Left renal pelvis (tissue), 4 donors: ENCODE measurements around the gene TFAP2A. TPM values are rescaled to one million over a fixed set of nuclear protein-coding genes. Genes with fewer than 3 reads are reported as not detected.

Source experiments
- DNase-seq, 4 donors: peaks; one replicate each; pipeline ENCODE4 v3.0.0-alpha.2; 2013; ENCODE audit warnings: low read depth in 4 of 4, low spot score in 3 of 4
- polyA plus RNA-seq, 4 donors: library from polyadenylated mRNA; unstranded; fragments of 120-200 nt; gene quantifications; one replicate each; pipeline ENCODE4 v1.2.1, GENCODE V29; 2013; ENCODE audit not compliant: insufficient read length in 4 of 4

Gene TFAP2A
- polyA plus RNA-seq, 4 donors: 0.85 to 42.6 (median 28.9) TPM

GRCh38 chr6:10426781-10427279, 12.0 kb upstream of the TFAP2A start:
- DNase-seq: no peak

- no peak for DNase-seq
Measured at GRCh38 chr6:10425975-10426780, 11.3 kb upstream of the TFAP2A start.

GRCh38 chr6:10425176-10425974, 10.5 kb upstream of the TFAP2A start:
- DNase-seq: no peak

- no peak for DNase-seq
Measured at GRCh38 chr6:10424040-10424439, 9.2 kb upstream of the TFAP2A start.

DNA sequence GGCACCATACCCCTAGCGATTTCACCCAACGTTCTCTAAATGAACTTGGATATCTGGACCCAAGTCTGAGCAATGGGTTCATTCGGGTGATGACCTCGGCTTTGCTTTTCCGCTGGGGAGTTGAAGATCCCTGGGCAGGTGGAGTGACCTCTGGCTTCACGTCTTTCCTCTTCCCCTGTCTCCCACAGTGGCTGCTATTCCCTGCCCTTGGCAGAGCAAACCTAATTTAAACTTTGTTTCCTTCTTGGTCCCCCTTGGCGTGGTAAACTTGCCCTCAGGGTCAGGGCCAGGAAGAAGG, 7.8 kb upstream of the TFAP2A start:
- no peak for DNase-seq

DNA sequence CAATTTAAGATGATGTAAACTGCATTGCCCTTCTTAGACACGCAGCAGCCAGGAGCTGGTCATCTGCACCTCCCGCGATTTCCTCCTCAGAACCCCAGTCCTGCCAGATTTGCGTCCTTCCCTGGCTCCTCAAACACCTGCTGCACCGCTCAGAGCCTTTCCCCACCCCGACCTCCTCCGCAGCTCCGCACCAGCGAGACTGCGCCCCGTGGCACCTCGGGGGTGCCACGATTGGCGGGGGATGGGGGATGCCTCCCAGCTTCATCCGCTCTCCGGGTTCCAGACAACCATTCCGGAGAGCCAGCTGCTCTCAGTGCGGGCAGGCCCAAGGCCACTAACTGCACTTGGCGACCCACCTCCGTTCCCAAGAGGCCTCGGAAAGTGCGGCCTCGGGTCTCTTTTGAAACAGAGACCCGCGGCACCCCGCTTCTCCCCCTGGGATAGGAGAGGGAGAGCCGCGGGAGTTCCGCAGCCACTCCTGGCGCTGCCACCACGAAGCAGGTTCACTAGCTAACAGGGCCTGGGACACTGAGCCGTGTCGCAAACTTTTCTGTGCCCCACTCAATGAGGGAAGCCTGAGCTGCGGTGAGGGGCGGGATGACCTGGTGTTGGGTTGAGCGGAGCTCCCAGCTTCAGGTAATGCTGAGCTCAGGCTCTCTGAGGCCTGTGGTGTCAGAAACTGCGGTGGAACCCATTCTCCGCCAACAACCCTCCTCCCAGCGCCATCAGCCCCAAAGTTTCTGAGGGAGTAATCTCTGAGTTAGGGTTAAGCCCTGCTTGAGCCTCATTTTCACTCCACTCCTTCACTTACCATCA, 7.3 kb upstream of the TFAP2A start:
- DNase-seq: no peak

DNA sequence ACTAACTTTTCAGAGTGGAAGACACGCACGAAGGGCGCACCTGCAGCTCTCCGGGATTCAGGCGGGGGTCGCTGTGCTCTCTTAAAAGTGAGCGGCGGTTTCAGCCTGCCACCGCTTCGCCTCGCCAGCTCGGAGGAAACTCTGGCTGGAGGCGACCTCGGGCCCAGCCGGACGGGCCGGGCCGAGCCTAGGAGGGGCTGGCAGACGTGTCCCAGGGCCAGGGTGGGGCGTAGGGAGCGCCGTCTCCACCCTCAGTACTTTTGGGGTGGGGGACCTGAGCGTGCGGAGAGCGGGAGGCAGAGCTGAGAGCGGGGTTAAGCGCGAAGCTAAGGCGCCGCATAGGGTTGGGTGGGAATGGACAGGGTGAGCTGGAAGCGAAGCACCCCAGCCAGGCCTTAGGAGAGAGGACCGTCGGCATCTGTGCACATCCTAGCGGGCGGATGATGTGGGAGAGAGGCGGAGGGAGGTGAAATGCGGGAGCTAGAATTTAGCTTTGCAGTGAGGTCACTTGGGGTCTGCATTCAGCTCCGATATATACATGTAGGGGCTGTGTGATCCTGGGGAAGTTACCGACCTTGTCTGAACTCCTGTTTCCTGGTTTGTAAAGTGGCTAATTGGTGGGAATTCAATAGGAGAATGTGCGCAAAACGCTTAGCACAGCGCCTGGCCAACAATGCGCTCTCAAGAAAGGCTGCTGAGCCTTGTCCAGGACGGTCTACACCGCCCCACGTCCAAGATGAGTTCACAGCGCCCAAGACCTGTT, 6.5 kb upstream of the TFAP2A start:
- no peak for DNase-seq

DNA sequence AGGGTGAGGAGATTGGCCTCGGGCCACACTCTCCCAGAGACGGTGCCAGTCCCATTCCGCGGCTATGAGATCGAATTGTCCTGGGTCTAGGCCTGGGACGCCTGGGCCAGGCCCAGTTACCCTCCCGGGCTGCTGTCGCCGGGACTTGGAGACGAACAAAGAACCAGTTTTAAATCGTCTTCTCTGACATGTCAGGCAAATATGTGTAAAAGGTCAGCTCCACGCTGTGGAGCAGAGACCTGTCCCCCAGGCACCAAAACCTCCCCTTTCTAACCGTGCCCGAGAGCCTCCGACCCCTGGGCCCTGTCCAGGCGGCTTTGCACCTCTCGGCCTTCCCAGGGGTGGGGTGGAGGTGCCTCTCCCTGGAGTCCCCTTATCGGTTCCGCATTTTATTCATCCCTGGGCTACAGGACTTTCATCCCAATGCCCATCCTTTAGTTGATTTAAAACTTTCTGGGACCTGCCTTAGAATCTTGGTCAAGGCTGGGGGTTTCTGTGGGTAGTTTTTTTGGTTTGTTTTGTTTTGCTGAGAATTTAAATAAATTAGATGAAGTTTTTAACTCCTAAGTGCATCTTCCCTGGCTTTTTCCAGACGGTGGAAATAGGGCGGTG, 5.8 kb upstream of the TFAP2A start:
- DNase-seq: no peak

GRCh38 chr6:10419749-10420545, 5.1 kb upstream of the TFAP2A start:
- DNase-seq: no peak

DNA sequence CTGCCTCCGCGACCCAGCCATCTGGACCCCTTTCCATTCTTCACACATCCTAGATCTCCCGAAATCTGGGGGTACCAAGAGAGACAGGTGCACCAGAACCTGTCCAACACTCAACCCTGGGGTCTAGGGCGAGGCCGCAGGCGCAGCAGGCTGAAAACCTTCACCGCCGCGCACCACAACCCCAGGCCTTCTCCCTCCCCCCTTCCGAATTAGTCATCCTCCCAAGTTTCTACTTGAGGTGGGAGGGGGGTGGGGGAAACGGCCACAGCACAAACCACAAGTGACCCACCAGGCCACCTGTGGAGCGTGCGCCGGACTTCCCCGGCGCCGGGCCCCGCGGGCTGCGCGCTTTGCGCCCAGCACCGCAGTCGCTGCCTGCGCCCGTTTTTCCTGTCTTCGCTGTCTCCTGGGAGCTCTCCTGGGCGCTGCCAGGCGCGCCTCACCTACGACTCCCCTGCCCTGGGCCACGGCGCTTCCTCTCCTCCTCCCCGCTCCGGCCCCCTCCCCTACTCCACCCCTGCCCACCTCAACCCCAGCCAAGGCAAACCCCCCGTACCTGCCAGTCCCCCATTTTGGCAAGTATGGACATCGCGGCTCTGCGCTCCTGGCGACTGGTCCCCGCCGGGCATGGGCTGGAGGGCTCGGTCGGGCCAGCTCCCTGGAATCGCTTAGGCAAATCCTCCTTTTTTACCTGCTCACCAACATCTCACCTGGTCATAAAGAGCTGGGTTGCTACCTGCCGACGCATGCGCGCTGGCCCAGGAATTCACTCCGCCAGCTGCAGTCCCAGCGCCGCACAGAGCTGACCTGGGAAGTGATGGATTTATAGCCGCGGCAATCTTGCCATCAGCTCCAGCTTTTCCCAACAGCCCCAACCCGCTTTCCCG, 4.2 kb upstream of the TFAP2A start:
- DNase-seq: no peak

GRCh38 chr6:10418361-10418861, 3.5 kb upstream of the TFAP2A start:
- DNase-seq: no peak

GRCh38 chr6:10417681-10418104, 2.8 kb upstream of the TFAP2A start:
- no peak for DNase-seq

- DNase-seq: no peak
Measured at GRCh38 chr6:10416863-10417641, 2.2 kb upstream of the TFAP2A start.

GRCh38 chr6:10416516-10416862, 1.6 kb upstream of the TFAP2A start:
- DNase-seq: no peak

- DNase-seq: no peak
Measured at GRCh38 chr6:10415617-10416480, 975 bp upstream of the TFAP2A start.
